ENCODE data around the gene RBM48. TPM values are rescaled to one million over a fixed set of nuclear protein-coding genes. Genes with fewer than 3 reads are reported as not detected.
"Not testable (repeated sequence)": the region's sequence is repeated elsewhere in the genome, so short reads cannot be mapped to it uniquely, and the experiment has no call there.

The RBM48 gene
- 10 to 100 TPM; 11.7 to 14.0 TPM for total RNA-seq

- Mint-ChIP-seq H3K36me3 (peaks cover 10% of the 10 kb centered on the region), H3K4me3 (peak within 1 kb of the TSS; percentile 90), H3K4me1 (ENCODE audit: low read depth) (peaks cover 23% of the 10 kb centered on the region), H3K27me3 (peaks cover 2% of the 10 kb centered on the region), H3K27ac (peak within 1 kb of the TSS; percentile 89), H3K9me3 (no peaks in the 10 kb centered on the region)
- ChIA-PET POLR2A (interaction anchor here (0.5 to 1.4 kb wide), 9 partner anchors 60 to 703 kb away, joined by 3 to 9 read pairs (median 5); partner anchors contain the start of genes ANKIB1, CDK6, FAM133B and GATAD1), CTCF (interaction anchor here (0.7 to 2.3 kb wide), 22 partner anchors 11 to 704 kb away, joined by 3 to 19 read pairs (median 4); partner anchors contain the start of genes ANKIB1, CYP51A1, FAM133B and GATAD1)
- peak; percentile 98 for DNase-seq
- intact Hi-C loops (cut with micrococcal nuclease), result loop anchor here (1.0 to 5.0 kb wide), 13 partner anchors 62 to 704 kb away; partner anchors contain the start of genes AKAP9, ANKIB1, CYP51A1 and FAM133B
Measured at GRCh38 chr7:92528188-92528957, at the start of gene RBM48, which contains the start of gene PEX1. Gene RBM48, plus strand, starts transcription at chr7:92528795. Its CDS starts 19 bp downstream, at chr7:92528814. Gene PEX1, minus strand, starts transcription at chr7:92528520. Its CDS starts 85 bp downstream, at chr7:92528435.

GRCh38 chr7:92479146-92479545 is 49.4 kb upstream of the RBM48 start:
- H3K27ac Mint-ChIP-seq; H3K9me3 Mint-ChIP-seq; DNase-seq; intact Hi-C loops (cut with micrococcal nuclease); CTCF ChIA-PET; H3K4me1 Mint-ChIP-seq (ENCODE audit: low read depth); H3K36me3 Mint-ChIP-seq; H3K27me3 Mint-ChIP-seq; H3K4me3 Mint-ChIP-seq; POLR2A ChIA-PET: not testable (repeated sequence)

GRCh38 chr7:92483624-92484023 is 45.0 kb upstream of the RBM48 start:
- H3K27ac Mint-ChIP-seq; intact Hi-C loops (cut with micrococcal nuclease); H3K27me3 Mint-ChIP-seq; H3K36me3 Mint-ChIP-seq; H3K4me3 Mint-ChIP-seq; POLR2A ChIA-PET; DNase-seq; CTCF ChIA-PET; H3K4me1 Mint-ChIP-seq (ENCODE audit: low read depth); H3K9me3 Mint-ChIP-seq: not testable (repeated sequence)

- H3K4me3 Mint-ChIP-seq; H3K9me3 Mint-ChIP-seq; CTCF ChIA-PET; intact Hi-C loops (cut with micrococcal nuclease); H3K27me3 Mint-ChIP-seq; H3K4me1 Mint-ChIP-seq (ENCODE audit: low read depth); H3K27ac Mint-ChIP-seq; DNase-seq; POLR2A ChIA-PET; H3K36me3 Mint-ChIP-seq: not testable (repeated sequence)
Measured at GRCh38 chr7:92484226-92484625, 44.4 kb upstream of the RBM48 start.

GRCh38 chr7:92485267-92485892 is 43.2 kb upstream of the RBM48 start:
- H3K27ac Mint-ChIP-seq, result no peak overlapping the region
- H3K36me3 Mint-ChIP-seq, result peaks cover 12% of the 10 kb centered on the region
- ChIA-PET POLR2A (no interaction called here), CTCF (no interaction called here)
- intact Hi-C loops (cut with micrococcal nuclease), result no loop called here
- no peaks in the 10 kb centered on the region for H3K27me3 Mint-ChIP-seq
- no peak for DNase-seq
- H3K4me3 Mint-ChIP-seq, result no peak overlapping the region
- no peaks in the 10 kb centered on the region for H3K4me1 Mint-ChIP-seq (ENCODE audit: low read depth)
- H3K9me3 Mint-ChIP-seq, result no peaks in the 10 kb centered on the region

- Mint-ChIP-seq H3K4me3 (no peak overlapping the region), H3K36me3 (peaks cover 14% of the 10 kb centered on the region), H3K27me3 (no peaks in the 10 kb centered on the region), H3K27ac (no peak overlapping the region), H3K9me3 (no peaks in the 10 kb centered on the region), H3K4me1 (ENCODE audit: low read depth) (no peaks in the 10 kb centered on the region)
- DNase-seq, result no peak
- POLR2A ChIA-PET, result no interaction called here
- CTCF ChIA-PET, result no interaction called here
- intact Hi-C loops (cut with micrococcal nuclease), result no loop called here
Measured at GRCh38 chr7:92485974-92486373, 42.6 kb upstream of the RBM48 start.

GRCh38 chr7:92487804-92488203 is 40.8 kb upstream of the RBM48 start:
- no peak overlapping the region for H3K27ac Mint-ChIP-seq
- intact Hi-C loops (cut with micrococcal nuclease), result no loop called here
- peaks cover 20% of the 10 kb centered on the region for H3K36me3 Mint-ChIP-seq
- no peaks in the 10 kb centered on the region for H3K9me3 Mint-ChIP-seq
- H3K27me3 Mint-ChIP-seq, result no peaks in the 10 kb centered on the region
- H3K4me1 Mint-ChIP-seq (ENCODE audit: low read depth), result no peaks in the 10 kb centered on the region
- no peak for DNase-seq
- ChIA-PET POLR2A (no interaction called here), CTCF (no interaction called here)
- H3K4me3 Mint-ChIP-seq, result no peak overlapping the region

- Mint-ChIP-seq H3K36me3 (peaks cover 23% of the 10 kb centered on the region), H3K27ac (no peak overlapping the region), H3K4me3 (no peak overlapping the region), H3K4me1 (ENCODE audit: low read depth) (no peaks in the 10 kb centered on the region), H3K9me3 (no peaks in the 10 kb centered on the region), H3K27me3 (no peaks in the 10 kb centered on the region)
- DNase-seq, result no peak
- CTCF ChIA-PET, result no interaction called here
- intact Hi-C loops (cut with micrococcal nuclease), result no loop called here
- POLR2A ChIA-PET, result no interaction called here
Measured at GRCh38 chr7:92489634-92490033, 39.0 kb upstream of the RBM48 start.

- no peak for DNase-seq
- Mint-ChIP-seq H3K27me3 (no peaks in the 10 kb centered on the region), H3K36me3 (peaks cover 27% of the 10 kb centered on the region), H3K27ac (no peak overlapping the region), H3K4me1 (ENCODE audit: low read depth) (no peaks in the 10 kb centered on the region), H3K4me3 (no peak overlapping the region), H3K9me3 (no peaks in the 10 kb centered on the region)
- CTCF ChIA-PET, result interaction anchor here (1.6 kb wide), 1 partner anchor 50 kb away, joined by 4 read pairs; the partner anchor contains the start of gene GATAD1
- intact Hi-C loops (cut with micrococcal nuclease), result no loop called here
- POLR2A ChIA-PET, result no interaction called here
Measured at GRCh38 chr7:92496876-92497275, 31.7 kb upstream of the RBM48 start.

- Mint-ChIP-seq H3K4me3 (no peak overlapping the region), H3K27ac (no peak overlapping the region), H3K27me3 (no peaks in the 10 kb centered on the region), H3K9me3 (no peaks in the 10 kb centered on the region), H3K36me3 (peaks cover 25% of the 10 kb centered on the region), H3K4me1 (ENCODE audit: low read depth) (no peaks in the 10 kb centered on the region)
- no peak for DNase-seq
- POLR2A ChIA-PET, result no interaction called here
- intact Hi-C loops (cut with micrococcal nuclease), result no loop called here
- CTCF ChIA-PET, result interaction anchor here (1.0 to 1.6 kb wide), 2 partner anchors 38 to 73 kb away, joined by 3 to 6 read pairs; no protein-coding TSS in a partner anchor
Measured at GRCh38 chr7:92498557-92498956, 30.0 kb upstream of the RBM48 start.

GRCh38 chr7:92503767-92504166 is 24.8 kb upstream of the RBM48 start:
- no peak overlapping the region for H3K27ac Mint-ChIP-seq
- intact Hi-C loops (cut with micrococcal nuclease), result no loop called here
- H3K27me3 Mint-ChIP-seq, result no peaks in the 10 kb centered on the region
- no peaks in the 10 kb centered on the region for H3K4me1 Mint-ChIP-seq (ENCODE audit: low read depth)
- H3K9me3 Mint-ChIP-seq, result no peaks in the 10 kb centered on the region
- CTCF ChIA-PET, result no interaction called here
- POLR2A ChIA-PET, result no interaction called here
- no peak overlapping the region for H3K4me3 Mint-ChIP-seq
- peaks cover 25% of the 10 kb centered on the region for H3K36me3 Mint-ChIP-seq
- no peak for DNase-seq

- H3K4me3 Mint-ChIP-seq, result no peak overlapping the region
- H3K9me3 Mint-ChIP-seq, result no peaks in the 10 kb centered on the region
- POLR2A ChIA-PET, result no interaction called here
- CTCF ChIA-PET, result no interaction called here
- H3K27ac Mint-ChIP-seq, result no peak overlapping the region
- intact Hi-C loops (cut with micrococcal nuclease), result no loop called here
- H3K4me1 Mint-ChIP-seq (ENCODE audit: low read depth), result no peaks in the 10 kb centered on the region
- DNase-seq, result no peak
- no peaks in the 10 kb centered on the region for H3K27me3 Mint-ChIP-seq
- H3K36me3 Mint-ChIP-seq, result peaks cover 21% of the 10 kb centered on the region
Measured at GRCh38 chr7:92504563-92504962, 24.0 kb upstream of the RBM48 start.

Data from activated CD4-positive, alpha-beta memory T cell treated with anti-CD3 and anti-CD28 coated beads for 36 hours (primary cell).